Measurements from ENCODE around the gene CACNA1A. TPM values are rescaled to one million over a fixed set of nuclear protein-coding genes. Genes with fewer than 3 reads are reported as not detected.

Gene CACNA1A
- total RNA-seq, 2 experiments from 2014 or later, result 0.29 to 0.36 TPM

GRCh38 chr19:13398780-13399726 is 107.2 kb downstream of the CACNA1A start:
- no peak overlapping the region for H3K4me3 Mint-ChIP-seq
- H3K27ac Mint-ChIP-seq, result no peak overlapping the region
- DNase-seq (no peak), ATAC-seq (no peak)
- ChIA-PET POLR2A (no interaction called here), CTCF (interaction anchor here (1.2 kb wide), 1 partner anchor 30 kb away, joined by 3 read pairs; no protein-coding TSS in a partner anchor)
- H3K36me3 Mint-ChIP-seq (ENCODE audit: low read depth), result no peaks in the 10 kb centered on the region
- no peaks in the 10 kb centered on the region for H3K4me1 Mint-ChIP-seq (ENCODE audit: low read depth)
- peaks cover 5% of the 10 kb centered on the region for H3K9me3 Mint-ChIP-seq
- intact Hi-C loops (cut with micrococcal nuclease), result no loop called here
- TF ChIP-seq CTCF (IDR thresholded peaks at IDR 0.05), result no peak
- H3K27me3 Mint-ChIP-seq, result peaks cover 21% of the 10 kb centered on the region

- Mint-ChIP-seq H3K4me3 (no peak overlapping the region), H3K27ac (no peak overlapping the region), H3K27me3 (peaks cover 25% of the 10 kb centered on the region), H3K4me1 (ENCODE audit: low read depth) (no peaks in the 10 kb centered on the region), H3K9me3 (peaks cover 5% of the 10 kb centered on the region), H3K36me3 (ENCODE audit: low read depth) (no peaks in the 10 kb centered on the region)
- TF ChIP-seq CTCF (IDR thresholded peaks at IDR 0.05), result no peak
- ATAC-seq, result no peak
- CTCF ChIA-PET, result interaction anchor here (1.2 kb wide), 1 partner anchor 31 kb away, joined by 3 read pairs; no protein-coding TSS in a partner anchor
- intact Hi-C loops (cut with micrococcal nuclease), result no loop called here
- no peak for DNase-seq
- POLR2A ChIA-PET, result interaction anchor here (0.5 kb wide), 1 partner anchor 15 kb away, joined by 3 read pairs; no protein-coding TSS in a partner anchor
These were observed 108.1 kb downstream of the CACNA1A start for GRCh38 chr19:13398182-13398581.

- peak; percentile 37 for ATAC-seq
- peak; percentile 19 for DNase-seq
- ChIA-PET POLR2A (no interaction called here), CTCF (interaction anchor here (1.5 kb wide), 1 partner anchor 118 kb away, joined by 3 read pairs; no protein-coding TSS in a partner anchor)
- Mint-ChIP-seq H3K4me3 (no peak overlapping the region), H3K4me1 (ENCODE audit: low read depth) (no peaks in the 10 kb centered on the region), H3K27me3 (peaks cover 28% of the 10 kb centered on the region), H3K27ac (no peak overlapping the region), H3K9me3 (no peaks in the 10 kb centered on the region), H3K36me3 (ENCODE audit: low read depth) (no peaks in the 10 kb centered on the region)
- intact Hi-C loops (cut with micrococcal nuclease), result no loop called here
- TF ChIP-seq CTCF (IDR thresholded peaks at IDR 0.05), result no peak
These were observed 109.8 kb downstream of the CACNA1A start for GRCh38 chr19:13396250-13397080.

- no peaks in the 10 kb centered on the region for H3K9me3 Mint-ChIP-seq
- DNase-seq (no peak), ATAC-seq (no peak)
- peaks cover 3% of the 10 kb centered on the region for H3K27me3 Mint-ChIP-seq
- no peak for TF ChIP-seq CTCF (IDR thresholded peaks at IDR 0.05)
- intact Hi-C loops (cut with micrococcal nuclease), result no loop called here
- no peaks in the 10 kb centered on the region for H3K4me1 Mint-ChIP-seq (ENCODE audit: low read depth)
- no peak overlapping the region for H3K27ac Mint-ChIP-seq
- H3K4me3 Mint-ChIP-seq, result no peak overlapping the region
- CTCF ChIA-PET, result no interaction called here
- POLR2A ChIA-PET, result no interaction called here
- H3K36me3 Mint-ChIP-seq (ENCODE audit: low read depth), result no peaks in the 10 kb centered on the region
These were observed 123.7 kb downstream of the CACNA1A start for GRCh38 chr19:13382633-13382938.

Measured in activated CD8-positive, alpha-beta T cell treated with anti-CD3 and anti-CD28 coated beads for 36 hours (primary cell).